H1 (cell line): ENCODE results near the gene THUMPD2. TPM values are rescaled to one million over a fixed set of nuclear protein-coding genes. Genes with fewer than 3 reads are reported as not detected.

ENCODE experiments used
- E2F6 ChIP-seq: IDR thresholded peaks from 2 replicates; pipeline ENCODE4 v1.6.1; 2012; ENCODE audit warnings: inconsistent platforms
- KDM5A ChIP-seq: fragments of 200-600 bp; IDR thresholded peaks from 2 replicates; pipeline ENCODE4 v1.7.1; 2012; ENCODE audit warnings: mild to moderate bottlenecking, low read length, inconsistent platforms, mixed read lengths
- POU5F1 ChIP-seq: IDR thresholded peaks from 2 replicates; pipeline ENCODE4 v1.6.1; 2011; ENCODE audit warnings: low read depth, mild to moderate bottlenecking, low read length, moderate library complexity
- RNF2 ChIP-seq: fragments of 200-900, 300-1000 bp; sonication (generic); IDR thresholded peaks from 2 replicates; pipeline ENCODE4 v1.7.1; 2016; ENCODE audit warnings: borderline replicate concordance, low read depth, mild to moderate bottlenecking, antibody characterized with exemption, low read length; ENCODE audit not compliant: poor library complexity, severe bottlenecking; ENCODE audit errors: missing control alignments
- SP2 ChIP-seq: IDR thresholded peaks from 2 replicates; pipeline ENCODE4 v1.6.1; 2012; ENCODE audit warnings: mild to moderate bottlenecking, low read length, inconsistent platforms
- polyA plus RNA-seq, 7 experiments: library from polyadenylated mRNA; depleted of rRNA in 3 of 7; stranded (reverse) in 5 of 7; unstranded in 2 of 7; fragments of >200 nt in 5 of 7; fragments of 200-250 nt in 2 of 7; gene quantifications; 1 replicate in 5 of 7; 2 replicates in 1 of 7; 4 replicates in 1 of 7; pipeline versions ENCODE4 v1.2.1 to v1.2.3, GENCODE V29; 2011 to 2013; ENCODE audit warnings: missing spikeins in 2 of 7, mixed read lengths in 2 of 7
- total RNA-seq: library from RNA; stranded (reverse); fragmentation: NEBNext Ultra II Directional; extraction: Animal tissue kit (Norgen Biotek cat#: 25700); gene quantifications from 2 replicates; pipeline ENCODE4 v1.2.1, GENCODE V29; 2021

THUMPD2 gene
- total and polyA plus RNA-seq, 2 of the 8 experiments (the other 6 are each of a cell fraction or from before 2014, with no cell fraction given) = 8.6 to 17.0 TPM

DNA sequence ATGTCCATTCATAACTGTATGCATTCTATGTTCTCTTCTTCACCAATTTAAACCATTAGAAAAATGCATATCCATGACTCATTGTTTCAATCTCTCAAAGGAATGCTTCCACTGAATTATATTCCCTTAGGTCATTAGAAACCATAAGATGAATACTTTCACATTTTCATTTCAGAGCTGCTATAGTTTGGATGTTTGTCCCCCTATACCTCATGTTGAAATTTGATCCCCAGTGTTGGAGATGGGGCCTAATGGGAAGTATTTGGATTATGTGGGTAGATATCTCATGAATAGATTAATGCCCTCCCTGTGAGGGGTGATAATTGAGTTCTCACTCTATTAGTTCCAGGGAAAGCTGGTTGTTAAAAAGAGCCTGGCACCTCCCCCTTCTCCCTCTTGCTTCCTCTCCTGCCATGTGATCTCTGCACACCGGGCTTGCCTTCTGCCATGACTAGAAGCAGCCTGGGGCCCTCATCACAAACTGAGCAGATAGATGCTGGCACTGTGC, 35.7 kb downstream of the THUMPD2 start (continued):
- no peak for TF ChIP-seq E2F6
- no peak for TF ChIP-seq POU5F1
- TF ChIP-seq RNF2 = no peak
- no peak for TF ChIP-seq KDM5A
- no peak for TF ChIP-seq SP2
